Activated CD4-positive, alpha-beta T cell treated with anti-CD3 and anti-CD28 coated beads for 36 hours (primary cell): ENCODE data around the gene CORIN. TPM values are rescaled to one million over a fixed set of nuclear protein-coding genes. Genes with fewer than 3 reads are reported as not detected.

ENCODE experiments used
- ATAC-seq: fragments of 200-7000 bp; cut with Tn5 transposase; one replicate; pipeline ENCODE4 v1.10.0; 2021; ENCODE audit warnings: mild to moderate bottlenecking, moderate library complexity
- CTCF ChIA-PET: fragments of 350-600 bp; sonication (Branson Sonifier 250); formaldehyde crosslinking; loops from one replicate; lab custom pipeline; 2021; ENCODE audit warnings: antibody characterized with exemption; lab: Charles Lee
- POLR2A ChIA-PET: fragments of 350-600 bp; sonication (Branson Sonifier 250); formaldehyde crosslinking; loops from one replicate; lab custom pipeline; 2021; ENCODE audit warnings: antibody characterized with exemption, inconsistent platforms; lab: Charles Lee
- DNase-seq: peaks from one replicate; pipeline ENCODE4 v3.0.0-alpha.2; 2020
- H3K27ac Mint-ChIP-seq: one replicate; pipeline ENCODE4 v1.8.0; 2021; ENCODE audit warnings: mixed read lengths
- H3K27me3 Mint-ChIP-seq: one replicate; pipeline ENCODE4 v1.8.0; 2021; ENCODE audit warnings: mixed read lengths
- H3K36me3 Mint-ChIP-seq: one replicate; pipeline ENCODE4 v1.8.0; 2021; ENCODE audit warnings: low read depth, mixed read lengths
- H3K4me1 Mint-ChIP-seq: one replicate; pipeline ENCODE4 v1.8.0; 2021; ENCODE audit warnings: mixed read lengths
- H3K4me3 Mint-ChIP-seq: one replicate; pipeline ENCODE4 v1.8.0; 2021; ENCODE audit warnings: mild to moderate bottlenecking, moderate library complexity, mixed read lengths
- H3K9me3 Mint-ChIP-seq: one replicate; pipeline ENCODE4 v1.8.0; 2021; ENCODE audit warnings: low read depth, mixed read lengths
- intact Hi-C, 2 experiments: fragments of 100-400 bp; cut with DNase I in 1 of 2; cut with micrococcal nuclease in 1 of 2; formaldehyde crosslinking; loops; one replicate each; pipeline versions ENCODE4 v1.14.2 to v1.15.1; 2022 to 2024; cut with DNase I, micrococcal nuclease
- total RNA-seq, 2 experiments: library from RNA; stranded (reverse); gene quantifications; one replicate each; pipeline ENCODE4 v1.2.3, GENCODE V29; 2021

CORIN gene
- total RNA-seq, 2 experiments from 2014 or later: not detected

DNA sequence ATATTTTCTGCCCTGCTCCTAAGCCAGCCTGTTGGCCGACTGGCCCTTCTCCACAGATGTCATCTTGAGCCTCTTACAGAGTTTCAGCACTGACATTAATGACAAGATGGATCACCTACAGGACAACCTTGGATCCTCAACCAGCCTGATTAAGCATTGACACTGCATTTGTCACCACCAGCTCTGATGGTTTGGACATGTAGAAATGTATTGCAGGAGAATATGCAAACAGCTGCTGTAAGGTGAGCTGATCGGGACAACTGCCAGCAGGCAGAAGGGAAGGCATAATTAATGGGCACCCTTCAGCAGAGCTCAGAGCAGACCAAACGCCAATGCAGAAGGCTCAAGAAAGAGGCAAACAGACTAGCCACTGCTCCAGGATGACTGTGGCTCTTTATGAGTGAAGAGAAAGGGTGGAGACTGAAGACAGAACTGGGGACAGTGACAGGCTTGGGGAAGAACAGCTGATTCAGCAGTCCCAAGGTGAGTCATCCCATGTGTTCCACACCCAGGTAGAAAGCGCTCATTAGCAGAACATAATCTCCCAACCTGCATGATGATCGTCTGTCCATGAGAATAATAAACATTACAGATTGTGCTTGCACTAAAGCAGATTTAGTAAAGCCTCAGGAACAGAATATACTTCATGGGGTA is 6.7 kb downstream of the CORIN start:
- H3K9me3 Mint-ChIP-seq: no peaks in the 10 kb centered on the region
- POLR2A ChIA-PET: no interaction called here
- H3K36me3 Mint-ChIP-seq: no peaks in the 10 kb centered on the region
- no peak overlapping the region for H3K27ac Mint-ChIP-seq
- DNase-seq (no peak), ATAC-seq (peak; percentile 42)
- H3K4me1 Mint-ChIP-seq: peaks cover 14% of the 10 kb centered on the region
- peaks cover 3% of the 10 kb centered on the region for H3K27me3 Mint-ChIP-seq
- CTCF ChIA-PET: interaction anchor here (0.5 to 1.7 kb wide), 4 partner anchors 9 to 145 kb away, joined by 3 to 7 read pairs (median 4); no protein-coding TSS in a partner anchor
- intact Hi-C loops: loop anchor here in 1 of 2 experiments (10.0 kb wide), 1 partner anchor 274 kb away; no protein-coding TSS in a partner anchor
- H3K4me3 Mint-ChIP-seq: no peak overlapping the region

DNA sequence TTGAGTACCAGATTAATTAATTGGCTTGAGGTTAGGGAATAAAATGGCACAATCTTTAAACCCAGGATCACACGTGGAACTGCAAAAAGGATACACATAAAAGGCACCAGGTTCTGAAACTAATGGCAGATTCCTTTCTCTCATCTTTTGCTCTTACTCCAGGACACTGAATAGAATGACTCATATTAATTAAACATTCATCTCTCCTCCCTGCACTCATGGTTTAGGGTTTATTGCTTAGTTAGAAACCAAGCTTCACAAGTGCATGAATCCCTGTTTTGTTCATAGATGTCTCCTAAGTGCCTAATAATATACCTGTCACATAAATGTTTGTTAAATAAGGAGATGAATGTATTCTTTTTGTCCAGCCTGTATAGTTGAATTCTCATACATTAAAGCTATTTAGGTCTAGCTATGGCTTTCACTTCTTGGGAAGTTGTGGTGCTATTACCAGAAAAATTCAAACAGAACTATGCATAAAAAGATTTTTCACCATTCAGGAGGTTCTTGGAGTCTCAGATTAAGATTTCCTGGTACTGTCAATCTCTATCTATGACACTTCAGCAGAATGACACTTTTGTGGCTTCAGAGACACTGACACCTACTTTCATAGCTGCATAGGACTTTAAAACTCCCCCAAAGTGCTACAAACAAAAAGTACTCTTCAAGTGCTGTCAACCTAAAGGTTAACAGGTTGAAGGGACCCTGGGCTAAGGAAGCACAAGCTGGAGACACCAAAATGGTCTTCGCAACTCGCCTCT is 7.4 kb downstream of the CORIN start:
- Mint-ChIP-seq H3K36me3 (no peaks in the 10 kb centered on the region), H3K4me1 (peaks cover 8% of the 10 kb centered on the region), H3K27ac (no peak overlapping the region), H3K27me3 (peaks cover 3% of the 10 kb centered on the region), H3K9me3 (no peaks in the 10 kb centered on the region), H3K4me3 (no peak overlapping the region)
- CTCF ChIA-PET: interaction anchor here (1.1 to 1.7 kb wide), 2 partner anchors 10 to 144 kb away, joined by 5 to 7 read pairs; no protein-coding TSS in a partner anchor
- intact Hi-C loops: loop anchor here in 1 of 2 experiments (10.0 kb wide), 1 partner anchor 274 kb away; no protein-coding TSS in a partner anchor
- POLR2A ChIA-PET: no interaction called here
- ATAC-seq (no peak), DNase-seq (no peak)

DNA sequence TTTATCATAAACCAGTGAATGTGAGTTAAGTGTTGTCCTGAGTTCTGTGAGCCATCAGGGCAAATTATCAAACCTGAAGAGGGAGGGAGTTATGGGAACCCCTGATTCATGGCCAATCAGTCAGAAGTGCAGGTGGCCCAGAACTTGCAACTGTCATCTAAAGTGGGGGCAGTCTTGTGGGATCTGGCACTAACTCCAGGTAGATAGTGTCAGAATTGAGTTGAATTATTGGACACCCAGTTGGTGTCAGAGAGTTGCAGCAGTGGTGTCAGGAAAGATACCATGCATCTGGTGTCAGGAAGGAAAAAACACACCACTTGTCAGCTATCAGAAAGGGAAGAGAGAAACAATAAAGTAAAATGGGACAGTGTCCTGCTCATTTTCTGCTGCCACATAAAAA is 8.4 kb downstream of the CORIN start:
- DNase-seq (no peak), ATAC-seq (no peak)
- H3K9me3 Mint-ChIP-seq: no peaks in the 10 kb centered on the region
- peaks cover 8% of the 10 kb centered on the region for H3K4me1 Mint-ChIP-seq
- ChIA-PET POLR2A (no interaction called here), CTCF (interaction anchor here (1.7 kb wide), 1 partner anchor 11 kb away, joined by 7 read pairs; no protein-coding TSS in a partner anchor)
- H3K27ac Mint-ChIP-seq: no peak overlapping the region
- no peaks in the 10 kb centered on the region for H3K36me3 Mint-ChIP-seq
- H3K4me3 Mint-ChIP-seq: no peak overlapping the region
- H3K27me3 Mint-ChIP-seq: peaks cover 3% of the 10 kb centered on the region
- intact Hi-C loops: no loop called here

DNA sequence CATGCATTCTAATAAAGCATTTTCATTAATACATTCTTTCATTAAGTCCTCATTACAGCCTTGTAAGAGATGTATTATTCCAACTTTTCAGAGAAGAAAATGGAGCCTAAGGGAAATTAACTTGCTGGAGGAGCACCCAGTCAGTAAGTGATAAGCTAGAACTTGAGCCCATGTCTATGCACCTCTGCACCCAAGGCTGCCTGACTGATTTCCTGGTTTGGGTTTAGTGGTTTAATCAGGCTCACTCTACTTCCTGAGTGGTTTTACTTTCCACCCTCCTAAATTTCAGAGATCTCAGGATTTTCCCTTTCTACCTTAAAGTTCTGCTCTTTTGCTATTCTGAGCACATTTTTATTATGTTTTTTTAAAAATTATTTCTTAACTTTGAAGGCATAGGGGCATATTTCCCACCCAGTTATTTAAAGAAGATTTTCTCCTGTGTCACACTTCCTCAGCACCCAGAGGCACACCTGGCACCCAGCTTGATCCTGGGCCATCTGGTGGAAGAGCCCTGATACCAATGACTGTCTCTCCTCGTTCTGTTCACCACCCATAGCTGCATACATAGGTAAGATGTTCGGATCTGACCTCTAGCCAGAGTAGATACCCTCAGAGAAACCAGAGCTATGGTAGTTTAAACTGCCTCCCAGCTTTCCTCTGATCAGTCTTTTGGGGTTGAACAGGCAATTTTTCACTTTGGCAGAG is 10.4 kb downstream of the CORIN start:
- ChIA-PET POLR2A (no interaction called here), CTCF (interaction anchor here (0.9 to 1.6 kb wide), 3 partner anchors 9 to 123 kb away, joined by 3 to 5 read pairs (median 3); no protein-coding TSS in a partner anchor)
- Mint-ChIP-seq H3K9me3 (no peaks in the 10 kb centered on the region), H3K27me3 (peaks cover 2% of the 10 kb centered on the region), H3K27ac (no peak overlapping the region), H3K4me1 (peaks cover 8% of the 10 kb centered on the region), H3K4me3 (no peak overlapping the region), H3K36me3 (no peaks in the 10 kb centered on the region)
- ATAC-seq (no peak), DNase-seq (no peak)
- intact Hi-C loops: no loop called here

DNA sequence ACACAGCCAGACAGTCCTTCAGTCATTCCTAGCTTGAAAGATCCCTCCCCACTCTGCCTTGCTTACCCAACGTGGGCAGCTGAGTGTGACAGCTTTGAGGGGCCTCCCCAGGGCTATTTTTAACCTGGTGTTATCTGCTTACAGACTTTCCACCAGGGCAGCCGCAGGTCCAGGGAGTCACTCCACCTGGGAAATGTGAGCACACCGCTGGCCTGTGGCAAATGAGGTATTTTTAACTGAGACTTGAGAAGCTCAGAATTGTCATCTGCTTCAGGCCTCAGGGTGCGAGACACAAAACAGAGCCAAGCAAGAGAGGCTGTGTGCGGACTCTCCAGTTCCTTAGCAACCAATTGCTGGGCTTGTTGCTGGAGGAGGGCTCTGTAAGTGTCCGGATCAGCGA is 13.0 kb downstream of the CORIN start:
- no peak overlapping the region for H3K27ac Mint-ChIP-seq
- ATAC-seq (no peak), DNase-seq (no peak)
- no peak overlapping the region for H3K4me3 Mint-ChIP-seq
- intact Hi-C loops: no loop called here
- ChIA-PET CTCF (no interaction called here), POLR2A (interaction anchor here (0.8 kb wide), 1 partner anchor 11 kb away, joined by 3 read pairs; no protein-coding TSS in a partner anchor)
- H3K9me3 Mint-ChIP-seq: no peaks in the 10 kb centered on the region
- no peaks in the 10 kb centered on the region for H3K36me3 Mint-ChIP-seq
- H3K27me3 Mint-ChIP-seq: peaks cover 2% of the 10 kb centered on the region
- H3K4me1 Mint-ChIP-seq: peaks cover 8% of the 10 kb centered on the region

DNA sequence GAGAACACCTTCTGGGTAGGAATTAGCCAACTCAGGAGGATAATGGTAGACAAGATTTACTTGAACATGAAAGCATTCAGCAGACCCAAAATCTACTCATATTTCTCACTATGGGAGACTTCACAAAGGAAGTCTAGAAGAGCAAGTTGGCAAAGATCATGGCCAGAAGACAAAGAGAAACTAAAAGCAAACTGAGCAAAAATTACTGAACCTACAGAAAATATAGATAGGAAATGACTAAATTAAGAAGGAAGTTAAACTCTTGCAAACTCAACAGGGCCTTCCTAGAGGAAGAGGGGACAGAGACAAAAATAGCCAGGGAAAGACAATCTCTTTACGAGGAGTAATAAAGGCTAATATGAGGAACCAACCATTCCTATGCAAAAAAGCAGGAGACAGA is 18.7 kb downstream of the CORIN start:
- ChIA-PET CTCF (no interaction called here), POLR2A (no interaction called here)
- Mint-ChIP-seq H3K9me3 (no peaks in the 10 kb centered on the region), H3K4me1 (no peaks in the 10 kb centered on the region), H3K36me3 (no peaks in the 10 kb centered on the region), H3K4me3 (no peak overlapping the region), H3K27me3 (peaks cover 6% of the 10 kb centered on the region), H3K27ac (no peak overlapping the region)
- ATAC-seq (no peak), DNase-seq (no peak)
- intact Hi-C loops: no loop called here

DNA sequence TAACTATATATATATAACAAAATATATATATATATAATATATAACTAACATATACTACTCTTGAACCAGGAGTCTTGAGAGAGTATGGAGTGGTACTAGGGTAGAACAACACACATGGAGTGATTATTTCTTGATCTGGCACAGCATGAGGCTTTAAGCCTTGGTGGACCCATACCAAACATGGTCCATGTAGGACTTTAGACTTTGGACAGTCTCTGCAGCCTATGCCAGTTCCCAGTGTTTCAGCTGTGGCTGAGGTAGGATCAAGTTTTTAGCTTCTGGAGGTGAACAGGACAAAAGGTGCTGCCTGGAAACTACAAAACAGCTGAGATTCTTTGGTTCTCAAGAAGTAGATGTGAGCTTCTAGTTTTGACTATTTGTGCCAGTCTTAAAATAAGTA is 20.6 kb downstream of the CORIN start:
- H3K4me3 Mint-ChIP-seq: no peak overlapping the region
- no peaks in the 10 kb centered on the region for H3K4me1 Mint-ChIP-seq
- ChIA-PET CTCF (interaction anchor here (0.6 to 0.7 kb wide), 2 partner anchors 19 to 108 kb away, joined by 3 to 4 read pairs; no protein-coding TSS in a partner anchor), POLR2A (no interaction called here)
- ATAC-seq: no peak
- no peak for DNase-seq
- no peak overlapping the region for H3K27ac Mint-ChIP-seq
- H3K9me3 Mint-ChIP-seq: no peaks in the 10 kb centered on the region
- no peaks in the 10 kb centered on the region for H3K36me3 Mint-ChIP-seq
- peaks cover 9% of the 10 kb centered on the region for H3K27me3 Mint-ChIP-seq
- intact Hi-C loops: no loop called here

DNA sequence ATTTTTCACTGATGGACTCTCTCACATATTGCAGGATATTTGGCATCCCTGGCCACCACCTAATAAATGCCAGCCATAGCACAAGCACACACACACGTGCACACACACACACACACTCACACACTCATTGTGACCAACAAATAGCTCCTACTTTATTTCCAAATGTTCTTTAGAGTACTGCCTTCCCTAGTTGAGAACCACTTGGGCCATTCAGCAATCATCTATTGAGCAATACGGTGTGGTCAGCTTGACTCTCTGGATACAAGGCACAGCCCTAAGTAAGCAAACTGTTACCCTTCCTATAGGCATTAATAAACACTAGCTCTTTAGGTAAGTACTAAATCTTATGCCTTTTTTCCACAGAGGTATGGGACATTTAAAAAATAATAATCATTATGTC is 21.1 kb downstream of the CORIN start:
- Mint-ChIP-seq H3K9me3 (no peaks in the 10 kb centered on the region), H3K27ac (no peak overlapping the region), H3K4me1 (no peaks in the 10 kb centered on the region), H3K36me3 (no peaks in the 10 kb centered on the region), H3K27me3 (peaks cover 9% of the 10 kb centered on the region), H3K4me3 (no peak overlapping the region)
- DNase-seq (no peak), ATAC-seq (no peak)
- ChIA-PET CTCF (no interaction called here), POLR2A (no interaction called here)
- intact Hi-C loops: no loop called here

DNA sequence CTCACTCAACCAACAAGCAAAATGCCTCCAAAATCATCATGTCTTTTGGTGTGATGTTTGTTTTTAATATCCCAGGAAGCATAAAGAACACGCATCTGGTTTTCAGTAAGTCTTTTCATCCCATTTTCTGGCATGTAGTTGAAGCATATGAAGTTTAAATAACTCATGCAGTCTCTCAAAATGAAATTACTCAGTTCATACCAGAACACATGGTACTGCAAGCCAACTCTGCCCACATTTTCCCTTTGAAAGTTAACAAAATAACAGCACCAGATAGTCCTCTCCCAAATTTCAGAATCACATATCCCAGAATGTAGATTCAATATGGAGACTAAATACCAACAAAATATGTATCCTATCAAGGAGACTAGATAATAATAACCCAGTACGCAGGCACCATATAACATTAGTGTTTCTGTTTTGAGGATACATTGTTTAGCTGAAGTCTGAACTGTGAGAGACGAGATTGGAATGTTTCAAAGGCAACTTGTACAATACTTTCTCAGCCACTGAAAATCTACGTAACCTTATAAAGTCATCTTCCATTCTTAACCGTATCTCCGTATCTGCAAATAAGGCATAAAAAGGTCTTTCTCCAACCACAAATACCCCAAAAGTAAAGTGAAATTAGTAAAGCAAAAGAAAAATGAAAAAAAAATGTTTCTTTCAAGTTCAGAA is 23.1 kb downstream of the CORIN start:
- POLR2A ChIA-PET: no interaction called here
- CTCF ChIA-PET: interaction anchor here (0.9 kb wide), 1 partner anchor 28 kb away, joined by 3 read pairs; no protein-coding TSS in a partner anchor
- H3K4me1 Mint-ChIP-seq: no peaks in the 10 kb centered on the region

DNA sequence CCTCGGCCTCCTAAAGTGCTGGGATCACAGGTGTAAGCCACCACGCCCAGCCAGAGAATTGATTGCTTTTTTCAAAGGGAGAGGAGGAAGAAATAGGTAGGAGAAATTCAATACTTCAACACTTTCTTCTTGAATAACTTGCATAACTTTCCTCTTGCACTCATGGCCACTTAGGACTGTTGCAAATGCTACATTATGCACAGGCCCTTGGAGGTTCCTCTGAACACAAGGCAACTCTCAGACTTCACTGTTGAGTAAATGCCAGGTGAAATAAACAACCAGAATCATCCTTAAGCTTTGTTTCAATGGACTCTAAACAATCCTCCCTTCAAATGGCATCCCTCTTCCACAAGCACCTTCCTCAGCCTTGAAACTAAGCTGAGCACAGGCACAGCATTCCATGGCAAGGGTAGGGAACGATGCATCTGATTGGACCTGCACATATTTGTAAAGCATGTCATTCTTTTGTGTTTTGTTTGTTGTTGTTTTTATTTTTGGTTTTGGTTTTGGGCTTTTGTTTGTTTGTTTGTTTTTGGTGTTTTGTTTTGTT is 28.1 kb downstream of the CORIN start:
- ATAC-seq (no peak), DNase-seq (no peak)
- intact Hi-C loops: no loop called here
- CTCF ChIA-PET: no interaction called here
- Mint-ChIP-seq H3K4me3 (no peak overlapping the region), H3K4me1 (no peaks in the 10 kb centered on the region), H3K27ac (no peak overlapping the region), H3K36me3 (no peaks in the 10 kb centered on the region), H3K9me3 (no peaks in the 10 kb centered on the region), H3K27me3 (peaks cover 10% of the 10 kb centered on the region)
- POLR2A ChIA-PET: no interaction called here

More for the DNA sequence above, 23.1 kb downstream of the CORIN start:
- ATAC-seq: no peak
- H3K9me3 Mint-ChIP-seq: no peaks in the 10 kb centered on the region
- H3K36me3 Mint-ChIP-seq: no peaks in the 10 kb centered on the region
- H3K27me3 Mint-ChIP-seq: peaks cover 12% of the 10 kb centered on the region
- no peak overlapping the region for H3K4me3 Mint-ChIP-seq
- intact Hi-C loops: no loop called here
- H3K27ac Mint-ChIP-seq: no peak overlapping the region
- no peak for DNase-seq

DNA sequence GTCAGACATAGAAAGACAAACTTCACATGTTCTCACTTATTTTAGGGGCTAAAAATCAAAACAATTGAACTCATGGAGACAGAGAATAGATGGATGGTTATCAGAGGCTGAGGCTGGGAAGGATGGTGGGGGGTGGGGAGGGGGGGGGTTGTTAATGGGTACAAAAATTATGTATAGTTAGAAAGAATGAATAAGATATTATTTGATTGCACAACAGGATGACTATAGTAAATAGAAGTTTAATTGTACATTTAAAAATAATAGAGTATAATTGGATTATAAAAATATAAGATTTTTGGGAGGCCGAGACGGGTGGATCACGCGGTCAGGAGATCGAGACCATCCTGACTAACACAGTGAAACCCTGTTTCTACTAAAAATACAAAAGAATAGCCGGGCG is 33.3 kb downstream of the CORIN start:
- no peaks in the 10 kb centered on the region for H3K36me3 Mint-ChIP-seq
- POLR2A ChIA-PET: no interaction called here
- ATAC-seq (no peak), DNase-seq (no peak)
- CTCF ChIA-PET: no interaction called here
- no peaks in the 10 kb centered on the region for H3K9me3 Mint-ChIP-seq
- H3K4me3 Mint-ChIP-seq: no peak overlapping the region
- H3K4me1 Mint-ChIP-seq: no peaks in the 10 kb centered on the region
- H3K27me3 Mint-ChIP-seq: no peaks in the 10 kb centered on the region
- no peak overlapping the region for H3K27ac Mint-ChIP-seq
- intact Hi-C loops: no loop called here
